Memory B cell (primary cell): ENCODE results near the gene DPP6.
"Not testable (repeated sequence)": the region's sequence is repeated elsewhere in the genome, so short reads cannot be mapped to it uniquely, and the experiment has no call there.

Experiments
- ATAC-seq: fragments of 150-1000 bp; cut with Tn5 transposase; 2 replicates; pipeline ENCODE4 v1.10.0; 2021; ENCODE audit warnings: low read depth, mild to moderate bottlenecking, moderate library complexity
- DNase-seq, 2 donors: peaks; one replicate each; pipeline ENCODE4 v3.0.0; 2022; ENCODE audit warnings: low spot score in 2 of 2
- H3K27ac Mint-ChIP-seq: one replicate; pipeline ENCODE4 v1.8.0; 2022; ENCODE audit warnings: mild to moderate bottlenecking, moderate library complexity, mixed read lengths
- H3K27me3 Mint-ChIP-seq: one replicate; pipeline ENCODE4 v1.8.0; 2022; ENCODE audit warnings: mixed read lengths
- H3K36me3 Mint-ChIP-seq: one replicate; pipeline ENCODE4 v1.8.0; 2022; ENCODE audit warnings: mild to moderate bottlenecking, mixed read lengths
- H3K4me1 Mint-ChIP-seq: one replicate; pipeline ENCODE4 v1.8.0; 2022; ENCODE audit warnings: mixed read lengths
- H3K4me3 Mint-ChIP-seq: one replicate; pipeline ENCODE4 v1.8.0; 2022; ENCODE audit warnings: mild to moderate bottlenecking, moderate library complexity, mixed read lengths
- H3K9me3 Mint-ChIP-seq: one replicate; pipeline ENCODE4 v1.8.0; 2022; ENCODE audit warnings: mixed read lengths

Gene DPP6

GRCh38 chr7:154150656-154151055 is 98.5 kb downstream of the DPP6 start:
- ATAC-seq, DNase-seq, H3K4me3 Mint-ChIP-seq, H3K27ac Mint-ChIP-seq, H3K36me3 Mint-ChIP-seq, H3K9me3 Mint-ChIP-seq, H3K27me3 Mint-ChIP-seq, H3K4me1 Mint-ChIP-seq: not testable (repeated sequence)

- DNase-seq, H3K36me3 Mint-ChIP-seq, H3K4me3 Mint-ChIP-seq, H3K27me3 Mint-ChIP-seq, H3K27ac Mint-ChIP-seq, H3K4me1 Mint-ChIP-seq, H3K9me3 Mint-ChIP-seq, ATAC-seq: not testable (repeated sequence)
Measured at GRCh38 chr7:154151306-154151705, 99.1 kb downstream of the DPP6 start.

GRCh38 chr7:154155928-154156327 is 103.7 kb downstream of the DPP6 start:
- H3K27ac Mint-ChIP-seq, H3K4me1 Mint-ChIP-seq, H3K4me3 Mint-ChIP-seq: not testable (repeated sequence)

GRCh38 chr7:154162921-154163320 is 110.7 kb downstream of the DPP6 start:
- not testable (repeated sequence) for DNase-seq, H3K4me3 Mint-ChIP-seq, H3K9me3 Mint-ChIP-seq, H3K27me3 Mint-ChIP-seq, H3K27ac Mint-ChIP-seq, ATAC-seq, H3K4me1 Mint-ChIP-seq, H3K36me3 Mint-ChIP-seq

More at GRCh38 chr7:154155928-154156327, 103.7 kb downstream of the DPP6 start:
- not testable (repeated sequence) for H3K27me3 Mint-ChIP-seq, H3K36me3 Mint-ChIP-seq, DNase-seq, H3K9me3 Mint-ChIP-seq, ATAC-seq

- ATAC-seq, H3K27me3 Mint-ChIP-seq, H3K9me3 Mint-ChIP-seq, H3K4me1 Mint-ChIP-seq, DNase-seq, H3K4me3 Mint-ChIP-seq, H3K36me3 Mint-ChIP-seq, H3K27ac Mint-ChIP-seq: not testable (repeated sequence)
Measured at GRCh38 chr7:154163642-154164041, 111.4 kb downstream of the DPP6 start.

GRCh38 chr7:154167051-154167450 is 114.9 kb downstream of the DPP6 start:
- H3K36me3 Mint-ChIP-seq, result no peaks in the 10 kb centered on the region
- no peak overlapping the region for H3K27ac Mint-ChIP-seq
- H3K4me1 Mint-ChIP-seq, result no peaks in the 10 kb centered on the region
- ATAC-seq (no peak), DNase-seq (no peak)
- H3K4me3 Mint-ChIP-seq, result no peak overlapping the region
- H3K9me3 Mint-ChIP-seq, result peaks cover 3% of the 10 kb centered on the region
- no peaks in the 10 kb centered on the region for H3K27me3 Mint-ChIP-seq

- Mint-ChIP-seq H3K27me3 (no peaks in the 10 kb centered on the region), H3K36me3 (no peaks in the 10 kb centered on the region), H3K4me1 (no peaks in the 10 kb centered on the region), H3K27ac (no peak overlapping the region), H3K9me3 (peaks cover 3% of the 10 kb centered on the region), H3K4me3 (no peak overlapping the region)
- DNase-seq, result no peak
- ATAC-seq, result no peak
Measured at GRCh38 chr7:154167807-154168206, 115.6 kb downstream of the DPP6 start.

GRCh38 chr7:154171422-154171821 is 119.2 kb downstream of the DPP6 start:
- Mint-ChIP-seq H3K36me3 (no peaks in the 10 kb centered on the region), H3K27me3 (no peaks in the 10 kb centered on the region)
- no peak for DNase-seq

GRCh38 chr7:154172236-154172635 is 120.0 kb downstream of the DPP6 start:
- no peak for DNase-seq
- Mint-ChIP-seq H3K4me3 (no peak overlapping the region), H3K36me3 (no peaks in the 10 kb centered on the region), H3K27me3 (no peaks in the 10 kb centered on the region), H3K27ac (no peak overlapping the region), H3K4me1 (no peaks in the 10 kb centered on the region), H3K9me3 (peaks cover 5% of the 10 kb centered on the region)
- ATAC-seq, result no peak

More at GRCh38 chr7:154171422-154171821, 119.2 kb downstream of the DPP6 start:
- no peak for ATAC-seq
- H3K9me3 Mint-ChIP-seq, result peaks cover 5% of the 10 kb centered on the region
- H3K27ac Mint-ChIP-seq, result no peak overlapping the region
- H3K4me3 Mint-ChIP-seq, result no peak overlapping the region
- no peaks in the 10 kb centered on the region for H3K4me1 Mint-ChIP-seq

- no peak for ATAC-seq
Measured at GRCh38 chr7:154177584-154177983, 125.4 kb downstream of the DPP6 start.

GRCh38 chr7:154178895-154179294 is 126.7 kb downstream of the DPP6 start:
- peaks cover 2% of the 10 kb centered on the region for H3K9me3 Mint-ChIP-seq
- H3K27ac Mint-ChIP-seq, result no peak overlapping the region
- no peaks in the 10 kb centered on the region for H3K27me3 Mint-ChIP-seq
- no peak overlapping the region for H3K4me3 Mint-ChIP-seq
- no peaks in the 10 kb centered on the region for H3K4me1 Mint-ChIP-seq
- ATAC-seq (no peak), DNase-seq (no peak)
- H3K36me3 Mint-ChIP-seq, result no peaks in the 10 kb centered on the region

More at GRCh38 chr7:154177584-154177983, 125.4 kb downstream of the DPP6 start:
- Mint-ChIP-seq H3K9me3 (peaks cover 5% of the 10 kb centered on the region), H3K27ac (no peak overlapping the region), H3K36me3 (no peaks in the 10 kb centered on the region), H3K4me3 (no peak overlapping the region), H3K4me1 (no peaks in the 10 kb centered on the region), H3K27me3 (no peaks in the 10 kb centered on the region)
- DNase-seq, result no peak

GRCh38 chr7:154183482-154183881 is 131.3 kb downstream of the DPP6 start:
- peaks cover 2% of the 10 kb centered on the region for H3K9me3 Mint-ChIP-seq
- H3K4me1 Mint-ChIP-seq, result no peaks in the 10 kb centered on the region
- H3K27me3 Mint-ChIP-seq, result no peaks in the 10 kb centered on the region
- DNase-seq (no peak), ATAC-seq (no peak)
- H3K4me3 Mint-ChIP-seq, result no peak overlapping the region
- no peaks in the 10 kb centered on the region for H3K36me3 Mint-ChIP-seq
- H3K27ac Mint-ChIP-seq, result no peak overlapping the region

- no peak overlapping the region for H3K27ac Mint-ChIP-seq
- no peaks in the 10 kb centered on the region for H3K27me3 Mint-ChIP-seq
- no peak overlapping the region for H3K4me3 Mint-ChIP-seq
- no peaks in the 10 kb centered on the region for H3K9me3 Mint-ChIP-seq
- no peak for DNase-seq
- no peak for ATAC-seq
- H3K36me3 Mint-ChIP-seq, result no peaks in the 10 kb centered on the region
- H3K4me1 Mint-ChIP-seq, result no peaks in the 10 kb centered on the region
Measured at GRCh38 chr7:154183946-154184345, 131.7 kb downstream of the DPP6 start.

GRCh38 chr7:154186811-154187210 is 134.6 kb downstream of the DPP6 start:
- DNase-seq (no peak), ATAC-seq (no peak)
- no peaks in the 10 kb centered on the region for H3K36me3 Mint-ChIP-seq
- H3K4me3 Mint-ChIP-seq, result no peak overlapping the region
- H3K4me1 Mint-ChIP-seq, result no peaks in the 10 kb centered on the region
- H3K27ac Mint-ChIP-seq, result no peak overlapping the region
- no peaks in the 10 kb centered on the region for H3K9me3 Mint-ChIP-seq
- no peaks in the 10 kb centered on the region for H3K27me3 Mint-ChIP-seq

- no peak overlapping the region for H3K4me3 Mint-ChIP-seq
Measured at GRCh38 chr7:154188330-154188729, 136.1 kb downstream of the DPP6 start.

More at GRCh38 chr7:154188330-154188729, 136.1 kb downstream of the DPP6 start:
- ATAC-seq (no peak), DNase-seq (no peak)
- Mint-ChIP-seq H3K27me3 (no peaks in the 10 kb centered on the region), H3K9me3 (peaks cover 2% of the 10 kb centered on the region), H3K4me1 (no peaks in the 10 kb centered on the region), H3K36me3 (no peaks in the 10 kb centered on the region), H3K27ac (no peak overlapping the region)
